Measurements from ENCODE around the gene MADD. TPM values are rescaled to one million over a fixed set of nuclear protein-coding genes. Genes with fewer than 3 reads are reported as not detected.

The MADD gene
- total and polyA plus RNA-seq, 2 experiments from 2014 or later: 13.4 to 43.8 TPM

- TF ChIP-seq CTCF (conservative IDR thresholded peaks at IDR 0.05; ENCODE audit: low read depth in 2 of 2): no peak
- TF ChIP-seq REST (IDR thresholded peaks at IDR 0.05; ENCODE audit: unreplicated experiment): no peak
- no peak for TF ChIP-seq JUNB (IDR thresholded peaks at IDR 0.05; ENCODE audit: unreplicated experiment)
- TF ChIP-seq STAT1 (IDR thresholded peaks at IDR 0.05; ENCODE audit: unreplicated experiment): no peak
These were observed 55.5 kb downstream of the MADD start (continued) for GRCh38 chr11:47325271-47326041.

DNA sequence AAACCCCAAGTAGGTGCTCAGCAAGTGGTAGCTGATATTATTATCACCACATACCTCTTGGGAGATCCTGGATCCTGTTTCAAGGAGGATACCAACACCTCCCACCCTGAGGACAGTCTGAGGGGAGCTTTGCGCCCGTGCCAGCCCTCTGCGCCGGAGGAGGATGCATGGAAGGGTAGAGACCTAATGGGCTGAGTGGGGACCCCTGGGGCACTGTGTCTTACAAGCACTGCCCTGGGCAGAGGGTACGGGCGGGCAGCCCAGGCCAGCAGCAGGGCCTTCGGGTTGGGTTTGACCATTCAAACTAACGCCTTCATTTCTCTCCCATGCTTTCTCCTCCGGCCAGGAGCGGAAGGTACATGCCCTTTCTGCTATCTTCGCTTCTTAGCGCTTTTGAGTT is 56.3 kb downstream of the MADD start:
- no peak overlapping the region for H3K27ac ChIP-seq (ENCODE audit: low read depth)
- DNase-seq (ENCODE audit: low spot score) (no peak), ATAC-seq (no peak)
- H3K4me3 ChIP-seq: no peak overlapping the region
- no peak overlapping the region for H2AFZ ChIP-seq
- Mint-ChIP-seq H3K9me3 (no peaks in the 10 kb centered on the region), H3K4me1 (no peaks in the 10 kb centered on the region), H3K27ac (no peak overlapping the region), H3K27me3 (ENCODE audit: insufficient read depth, low read depth, poor library complexity) (peaks cover 9% of the 10 kb centered on the region), H3K4me3 (no peak overlapping the region), H3K36me3 (ENCODE audit: low read depth) (peaks cover 31% of the 10 kb centered on the region)
- no peaks in the 10 kb centered on the region; the same call in 1 of the 2 replicates for H4K20me1 ChIP-seq (replicated peaks; ENCODE audit: insufficient read depth)
- no peaks in the 10 kb centered on the region for H3K27me3 ChIP-seq (ENCODE audit: insufficient read depth)
- no peaks in the 10 kb centered on the region for H3K4me1 ChIP-seq (ENCODE audit: insufficient read depth)
- no peaks in the 10 kb centered on the region for H3K9me2 ChIP-seq (ENCODE audit: insufficient read depth)
- H3K36me3 ChIP-seq (ENCODE audit: insufficient read depth): peaks cover 5% of the 10 kb centered on the region; the same call in 1 of the 2 replicates
- no peaks in the 10 kb centered on the region for H3F3A ChIP-seq (replicated peaks; ENCODE audit: low read depth)
- no peaks in the 10 kb centered on the region for H3K79me2 ChIP-seq (replicated peaks; ENCODE audit: insufficient read depth)
- H3K4me2 ChIP-seq: no peak overlapping the region
- TF ChIP-seq CTCF (conservative IDR thresholded peaks at IDR 0.05; ENCODE audit: low read depth in 2 of 2): no peak
- no peak for TF ChIP-seq REST (IDR thresholded peaks at IDR 0.05; ENCODE audit: unreplicated experiment)
- TF ChIP-seq ZNF114 (CRISPR knock-in tag; IDR thresholded peaks at IDR 0.05): no peak
- no peak for TF ChIP-seq EZH2phosphoT487 (IDR thresholded peaks at IDR 0.05; ENCODE audit: unreplicated experiment)

Data from GM23338 (cell line).